GM12874 (cell line): ENCODE measurements around the gene TRAM1L1.

Experiments
- TF ChIP-seq, protein P1 (sequence below): IDR thresholded peaks from 2 replicates; pipeline ENCODE4 v1.5.1; 2011; ENCODE audit warnings: low read depth, mild to moderate bottlenecking, control low read depth, low read length, moderate library complexity; ENCODE audit not compliant: insufficient read depth

The TRAM1L1 gene

DNA sequence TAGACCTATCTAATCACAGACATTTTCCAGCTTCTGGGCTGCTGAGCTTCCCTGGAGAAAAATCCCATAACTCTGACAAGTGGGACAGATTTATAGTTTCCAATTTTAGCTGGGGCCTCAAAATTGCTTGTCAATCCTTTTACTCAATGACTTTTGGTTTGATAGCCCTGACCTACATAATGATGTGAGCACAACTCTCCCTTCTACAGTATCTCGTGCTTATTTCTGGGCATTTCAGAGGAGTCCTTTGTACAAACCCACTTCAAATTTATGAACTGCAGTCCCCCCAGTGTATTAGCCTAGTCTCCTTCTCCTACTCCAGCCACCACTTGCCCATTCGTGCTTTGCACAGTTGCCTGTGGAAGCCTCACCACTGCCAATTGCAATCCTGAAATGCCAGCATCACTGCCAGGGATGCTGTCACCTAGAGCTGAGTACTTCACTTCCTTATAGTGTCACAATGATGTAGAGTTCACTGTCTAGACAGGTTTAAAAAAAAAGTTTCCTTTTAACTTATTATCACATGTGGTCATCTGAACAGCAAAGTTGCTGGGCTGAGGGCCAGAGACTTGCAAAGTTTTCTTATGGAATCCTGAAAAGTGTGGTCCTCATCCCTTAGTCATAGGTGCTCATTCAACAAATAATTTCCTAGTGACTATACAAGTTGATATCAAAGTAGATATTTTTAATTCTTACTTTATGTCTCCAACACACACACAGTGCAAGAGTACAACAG lies 21.2 kb downstream of the TRAM1L1 start:
- TF ChIP-seq, protein P1, sequence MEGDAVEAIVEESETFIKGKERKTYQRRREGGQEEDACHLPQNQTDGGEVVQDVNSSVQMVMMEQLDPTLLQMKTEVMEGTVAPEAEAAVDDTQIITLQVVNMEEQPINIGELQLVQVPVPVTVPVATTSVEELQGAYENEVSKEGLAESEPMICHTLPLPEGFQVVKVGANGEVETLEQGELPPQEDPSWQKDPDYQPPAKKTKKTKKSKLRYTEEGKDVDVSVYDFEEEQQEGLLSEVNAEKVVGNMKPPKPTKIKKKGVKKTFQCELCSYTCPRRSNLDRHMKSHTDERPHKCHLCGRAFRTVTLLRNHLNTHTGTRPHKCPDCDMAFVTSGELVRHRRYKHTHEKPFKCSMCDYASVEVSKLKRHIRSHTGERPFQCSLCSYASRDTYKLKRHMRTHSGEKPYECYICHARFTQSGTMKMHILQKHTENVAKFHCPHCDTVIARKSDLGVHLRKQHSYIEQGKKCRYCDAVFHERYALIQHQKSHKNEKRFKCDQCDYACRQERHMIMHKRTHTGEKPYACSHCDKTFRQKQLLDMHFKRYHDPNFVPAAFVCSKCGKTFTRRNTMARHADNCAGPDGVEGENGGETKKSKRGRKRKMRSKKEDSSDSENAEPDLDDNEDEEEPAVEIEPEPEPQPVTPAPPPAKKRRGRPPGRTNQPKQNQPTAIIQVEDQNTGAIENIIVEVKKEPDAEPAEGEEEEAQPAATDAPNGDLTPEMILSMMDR, result no peak

DNA sequence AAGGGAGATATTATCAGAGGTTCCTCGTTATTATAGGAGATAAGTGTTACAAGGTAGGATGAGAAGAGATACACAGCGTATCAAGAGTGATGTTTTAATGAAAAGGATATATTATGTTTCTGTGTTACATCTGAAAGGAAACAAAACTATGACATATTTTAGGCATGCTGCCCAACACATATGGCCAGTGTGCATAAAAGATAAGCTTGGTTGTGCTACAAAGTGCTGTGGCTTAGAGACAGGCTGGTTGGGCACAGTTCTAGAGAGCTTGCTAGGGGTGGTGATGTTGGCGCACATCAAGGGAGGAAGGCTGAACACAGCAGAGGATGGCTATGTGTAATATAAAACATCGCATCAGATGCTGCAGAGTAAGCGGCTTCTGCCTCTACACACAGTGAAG lies 42.4 kb downstream of the TRAM1L1 start:
- TF ChIP-seq, protein P1, result no peak
